ENCODE measurements around the gene SLC39A10. TPM values are rescaled to one million over a fixed set of nuclear protein-coding genes. Genes with fewer than 3 reads are reported as not detected.

The SLC39A10 gene
- total and polyA plus RNA-seq, 2 of the 4 experiments (the other 2 are of a cell fraction), result 17.6 to 64.7 TPM

DNA sequence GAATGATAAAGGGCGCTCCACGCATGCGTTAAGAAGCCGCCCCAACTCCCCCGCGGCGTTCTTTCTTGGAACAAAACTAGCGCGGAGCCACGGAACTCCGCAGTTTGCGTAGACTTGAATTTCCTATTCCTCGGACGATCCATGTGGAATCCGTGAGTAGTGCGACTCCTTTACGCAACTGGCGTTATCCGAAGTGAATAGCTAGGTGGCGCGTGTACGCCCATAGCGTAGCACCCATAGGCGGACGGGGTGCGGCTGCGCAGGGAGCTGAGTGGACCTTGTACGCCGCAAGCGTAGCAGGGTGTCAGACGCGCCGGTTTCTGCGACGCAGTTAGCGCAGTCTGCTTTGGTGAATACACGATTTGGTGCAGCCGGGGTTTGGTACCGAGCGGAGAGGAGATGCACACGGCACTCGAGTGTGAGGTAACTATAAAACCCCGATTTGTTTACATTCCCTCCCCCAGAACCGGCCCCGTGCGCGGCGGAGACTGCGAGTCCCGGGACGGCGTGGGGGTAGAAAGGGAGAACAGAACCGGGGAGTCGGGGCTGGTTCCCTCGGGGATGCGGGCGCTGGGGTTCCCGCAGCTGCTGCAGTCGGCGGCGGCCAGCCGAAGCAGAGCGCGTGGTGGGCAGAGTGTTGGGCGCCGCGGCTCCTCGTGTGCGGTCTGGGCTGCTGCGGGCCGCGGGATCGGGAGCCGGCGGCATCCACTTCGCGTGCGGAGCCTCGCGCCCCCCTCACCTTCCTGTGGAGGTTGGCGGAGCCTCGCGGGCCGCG, at the start of gene SLC39A10 (continued):
- TF ChIP-seq, protein P1, sequence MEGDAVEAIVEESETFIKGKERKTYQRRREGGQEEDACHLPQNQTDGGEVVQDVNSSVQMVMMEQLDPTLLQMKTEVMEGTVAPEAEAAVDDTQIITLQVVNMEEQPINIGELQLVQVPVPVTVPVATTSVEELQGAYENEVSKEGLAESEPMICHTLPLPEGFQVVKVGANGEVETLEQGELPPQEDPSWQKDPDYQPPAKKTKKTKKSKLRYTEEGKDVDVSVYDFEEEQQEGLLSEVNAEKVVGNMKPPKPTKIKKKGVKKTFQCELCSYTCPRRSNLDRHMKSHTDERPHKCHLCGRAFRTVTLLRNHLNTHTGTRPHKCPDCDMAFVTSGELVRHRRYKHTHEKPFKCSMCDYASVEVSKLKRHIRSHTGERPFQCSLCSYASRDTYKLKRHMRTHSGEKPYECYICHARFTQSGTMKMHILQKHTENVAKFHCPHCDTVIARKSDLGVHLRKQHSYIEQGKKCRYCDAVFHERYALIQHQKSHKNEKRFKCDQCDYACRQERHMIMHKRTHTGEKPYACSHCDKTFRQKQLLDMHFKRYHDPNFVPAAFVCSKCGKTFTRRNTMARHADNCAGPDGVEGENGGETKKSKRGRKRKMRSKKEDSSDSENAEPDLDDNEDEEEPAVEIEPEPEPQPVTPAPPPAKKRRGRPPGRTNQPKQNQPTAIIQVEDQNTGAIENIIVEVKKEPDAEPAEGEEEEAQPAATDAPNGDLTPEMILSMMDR (conservative IDR thresholded peaks at IDR 0.05; ENCODE audit: low read depth, low read length), result peak; percentile 20

DNA sequence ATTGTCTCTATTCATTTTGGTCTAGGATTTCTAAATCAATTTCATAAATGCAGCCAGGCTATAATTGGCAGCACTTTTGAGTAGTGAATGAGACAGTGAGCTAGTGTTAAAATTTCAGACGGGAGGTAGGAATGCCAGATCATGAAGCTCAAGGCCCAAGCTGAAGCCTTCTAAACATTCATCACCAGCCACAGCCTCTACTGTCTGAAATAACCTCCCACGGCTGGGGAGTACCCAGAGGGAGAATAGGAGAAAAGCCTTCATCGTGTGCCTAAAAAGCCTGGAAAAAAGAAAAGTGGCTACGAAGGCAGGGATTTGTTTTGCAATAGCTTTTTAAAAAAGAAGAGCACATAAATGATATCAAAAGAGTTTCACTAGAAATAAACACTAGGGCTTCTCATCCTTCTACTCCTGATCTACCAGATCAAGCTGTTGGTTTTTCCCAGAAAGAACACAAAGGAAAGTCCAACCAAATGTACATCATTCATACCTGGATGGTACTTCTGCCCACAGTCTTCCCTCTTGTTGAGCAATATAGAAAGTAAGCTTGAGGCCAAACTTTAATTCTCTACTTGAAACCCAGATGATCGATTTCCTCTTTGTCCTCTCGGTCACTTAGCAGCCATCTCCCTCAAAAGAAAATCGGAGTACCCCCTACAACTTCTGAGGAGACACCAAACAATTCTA, 48.1 kb upstream of the SLC39A10 start:
- Histone ChIP-seq H3K4ac (ENCODE audit: low read depth, low read length) (peak overlapping the region; percentile 26; the same call in 1 of the 2 replicates), H2AK5ac (ENCODE audit: low read depth, low read length) (no peak overlapping the region), H3K4me1 (ENCODE audit: control insufficient read depth, insufficient read depth, low read length) (peaks cover 8% of the 10 kb centered on the region), H4K91ac (ENCODE audit: insufficient read depth, low read depth, low read length) (no peak overlapping the region), H3K27ac (ENCODE audit: insufficient read depth, low read length) (no peak overlapping the region), H3K14ac (replicated peaks; ENCODE audit: low read depth, low read length) (no peak overlapping the region), H2BK5ac (ENCODE audit: low read depth, low read length, poor library complexity, severe bottlenecking) (no peak overlapping the region), H4K8ac (ENCODE audit: low read depth in 2 of 2, low read length in 2 of 2) (no peak overlapping the region), H2BK20ac (ENCODE audit: low read depth, low read length) (no peak overlapping the region), H4K5ac (ENCODE audit: low read depth, low read length) (no peak overlapping the region), H3K79me1 (ENCODE audit: low read depth in 1 of 2, low read length in 2 of 2) (no peaks in the 10 kb centered on the region), H3K36me3 (ENCODE audit: control insufficient read depth, insufficient read depth, low read length) (no peaks in the 10 kb centered on the region), H3K9ac (ENCODE audit: low read depth, low read length) (no peak overlapping the region), H3K56ac (ENCODE audit: extremely low read depth, insufficient read depth, low read length) (no peak overlapping the region), H3K23ac (ENCODE audit: low read depth, low read length) (no peak overlapping the region), H4K20me1 (ENCODE audit: insufficient read depth, low read length) (no peaks in the 10 kb centered on the region), H2AFZ (replicated peaks; ENCODE audit: low read length, poor library complexity) (no peak overlapping the region), H3K4me2 (ENCODE audit: low read depth, low read length) (no peak overlapping the region), H3K9me1 (ENCODE audit: insufficient read depth, low read length) (no peaks in the 10 kb centered on the region), H3K9me3 (ENCODE audit: control insufficient read depth, insufficient read depth, low read length) (no peaks in the 10 kb centered on the region), H2BK15ac (ENCODE audit: low read depth, low read length) (no peak overlapping the region), H2BK120ac (ENCODE audit: low read depth, low read length) (no peak overlapping the region), H3K18ac (ENCODE audit: low read depth, low read length) (no peak overlapping the region), H2AK9ac (replicated peaks; ENCODE audit: low read depth, low read length, poor library complexity) (no peak overlapping the region), H3K27me3 (ENCODE audit: control insufficient read depth, insufficient read depth, low read length) (no peaks in the 10 kb centered on the region), H3K4me3 (ENCODE audit: insufficient read depth, low read depth, low read length) (no peak overlapping the region)
- ChIA-PET POLR2A (ENCODE audit: unreplicated experiment) (no interaction called here), CTCF (no interaction called here)
- no TSS peak for BruUV-seq (replicated peaks)
- TF ChIP-seq SMC3 (IDR thresholded peaks at IDR 0.05; ENCODE audit: low read depth, low read length) (no peak), MAZ (IDR thresholded peaks at IDR 0.05; ENCODE audit: borderline replicate concordance, low read depth, low read length) (no peak), BHLHE40 (IDR thresholded peaks at IDR 0.05; ENCODE audit: low read depth, low read length) (no peak), RFX5 (IDR thresholded peaks at IDR 0.05; ENCODE audit: low read depth, low read length) (no peak), FOS (IDR thresholded peaks at IDR 0.05; ENCODE audit: low read depth, low read length) (no peak), MXI1 (IDR thresholded peaks at IDR 0.05; ENCODE audit: borderline replicate concordance, low read depth, low read length) (no peak), CHD1 (IDR thresholded peaks at IDR 0.05; ENCODE audit: low read depth, low read length) (no peak)
- TF ChIP-seq, protein P2, sequence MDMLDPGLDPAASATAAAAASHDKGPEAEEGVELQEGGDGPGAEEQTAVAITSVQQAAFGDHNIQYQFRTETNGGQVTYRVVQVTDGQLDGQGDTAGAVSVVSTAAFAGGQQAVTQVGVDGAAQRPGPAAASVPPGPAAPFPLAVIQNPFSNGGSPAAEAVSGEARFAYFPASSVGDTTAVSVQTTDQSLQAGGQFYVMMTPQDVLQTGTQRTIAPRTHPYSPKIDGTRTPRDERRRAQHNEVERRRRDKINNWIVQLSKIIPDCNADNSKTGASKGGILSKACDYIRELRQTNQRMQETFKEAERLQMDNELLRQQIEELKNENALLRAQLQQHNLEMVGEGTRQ (IDR thresholded peaks at IDR 0.05; ENCODE audit: low read depth, low read length), result no peak
- TF ChIP-seq, protein P1 (conservative IDR thresholded peaks at IDR 0.05; ENCODE audit: low read depth, low read length), result no peak
- intact Hi-C loops (cut with micrococcal nuclease), result no loop called here
- WGBS, 2 experiments (ENCODE audit: extremely low coverage in 2 of 2, insufficient read length in 1 of 2), result no CpG with 5 or more reads among the region's 7 CpGs
- dilution Hi-C loops (cut with HindIII; ENCODE audit: low sequenced_read_pairs, unreplicated experiment), result no loop called here
- ATAC-seq (ENCODE audit: low read depth) (no peak), DNase-seq (no peak)
- in situ Hi-C loops (cut with MboI; ENCODE audit: low sequenced_read_pairs), result no loop called here

All from IMR-90 (cell line).